Vagina (tissue), 2 donors: ENCODE data around the gene SPON2. TPM values are rescaled to one million over a fixed set of nuclear protein-coding genes. Genes with fewer than 3 reads are reported as not detected.
A peak's percentile ranks its signal among the peaks of the same experiment; 100 is the strongest.

Experiments used
- DNase-seq, 2 donors: peaks; one replicate each; pipeline ENCODE4 v3.0.0-alpha.2; 2017; ENCODE audit errors: extremely low spot score in 2 of 2
- H3K27ac ChIP-seq: fragments of 200-600 bp; sonication (generic); one replicate; pipeline ENCODE4 v1.5.1; 2019
- H3K27me3 ChIP-seq: fragments of 200-600 bp; sonication (generic); one replicate; pipeline ENCODE4 v1.5.1; 2019
- H3K36me3 ChIP-seq, 2 donors: fragments of 200-600 bp; sonication (generic); one replicate each; pipeline ENCODE4 v1.5.1; 2017 to 2019
- H3K4me1 ChIP-seq: fragments of 200-600 bp; sonication (generic); one replicate; pipeline ENCODE4 v1.5.1; 2019
- H3K4me3 ChIP-seq, 2 donors: fragments of 200-600 bp; sonication (generic); 1 replicate in 1 of 2; 2 replicates in 1 of 2; pipeline ENCODE4 v1.5.1; 2016 to 2019
- H3K9me3 ChIP-seq: fragments of 200-600 bp; sonication (generic); one replicate; pipeline ENCODE4 v1.5.1; 2019
- POLR2A ChIP-seq, 2 donors: fragments of 450-650 bp; IDR thresholded peaks; one replicate each; pipeline ENCODE4 v1.6.1; 2017; ENCODE audit warnings: antibody characterized with exemption in 2 of 2, mild to moderate bottlenecking in 2 of 2, moderate library complexity in 2 of 2
- POLR2AphosphoS5 ChIP-seq, 2 donors: sonication (generic); formaldehyde crosslinking; IDR thresholded peaks; one replicate each; pipeline ENCODE4 v1.9.0; 2017; ENCODE audit warnings: antibody characterized with exemption in 2 of 2, mild to moderate bottlenecking in 2 of 2, low read depth in 1 of 2; ENCODE audit not compliant: insufficient read depth in 1 of 2
- intact Hi-C: fragments of 100-400 bp; cut with DNase I; formaldehyde crosslinking; loops from one replicate; pipeline ENCODE4 v1.15.1; 2023
- total RNA-seq: library from RNA; depleted of rRNA; stranded (reverse); fragments of >200 nt; gene quantifications from one replicate; pipeline ENCODE4 v1.2.3, GENCODE V29; 2016
- TF ChIP-seq, protein P1 (sequence below), 3 experiments: fragments of 450-650 bp in 2 of 3; fragments of 200-600 bp in 1 of 3; sonication (generic) in 1 of 3; IDR thresholded peaks; one replicate each; pipeline ENCODE4 v1.5.1; 2017 to 2019; ENCODE audit warnings: antibody characterized with exemption in 3 of 3, mild to moderate bottlenecking in 2 of 3, moderate library complexity in 2 of 3

The SPON2 gene
- total RNA-seq, 1 donor from 2014 or later = 72.2 TPM

DNA sequence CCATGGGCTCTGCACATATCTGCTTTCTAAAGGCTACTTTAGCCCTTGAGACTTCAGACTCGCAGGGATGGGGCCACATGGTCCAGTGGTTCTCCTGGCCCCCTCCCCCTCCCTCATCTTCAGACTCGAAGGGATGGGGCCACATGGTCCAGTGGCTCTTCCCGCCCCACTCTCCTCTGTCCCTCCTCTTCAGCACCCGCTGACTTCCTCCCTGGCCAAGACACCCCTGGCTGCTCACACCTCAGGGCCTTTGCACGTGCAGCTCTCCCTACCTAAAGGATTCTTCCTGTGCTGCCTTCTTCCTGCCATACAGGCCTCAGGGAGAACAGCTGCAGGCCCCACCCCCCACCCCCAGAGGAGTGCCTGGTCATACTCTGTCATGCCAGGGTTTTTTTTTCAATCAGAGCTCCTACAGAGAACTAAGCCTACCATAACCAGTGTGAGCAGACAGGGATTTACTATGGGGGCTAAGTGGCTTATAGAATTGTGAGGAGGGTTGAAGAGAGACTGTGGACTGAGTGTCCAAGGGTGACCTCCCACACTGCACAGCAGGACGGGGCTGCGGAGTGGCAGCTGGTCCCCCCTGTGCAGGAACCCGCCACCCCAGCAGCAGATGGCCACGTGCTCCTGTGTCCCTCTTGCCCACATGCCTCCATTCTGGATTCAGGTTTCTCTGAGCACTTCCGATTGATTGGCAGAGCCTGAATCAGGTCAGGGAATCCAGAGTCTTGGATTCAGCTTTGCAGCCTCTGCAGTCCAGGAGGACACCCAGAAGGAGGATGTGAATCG lies 6.1 kb upstream of the SPON2 start:
- peak in 1 of 2 donors; percentile 71 for DNase-seq
- Histone ChIP-seq H3K4me1 (peaks cover 42% of the 10 kb centered on the region), H3K27me3 (no peaks in the 10 kb centered on the region), H3K4me3 (no peak overlapping the region), H3K27ac (peak overlapping the region; percentile 65), H3K36me3 (no peaks in the 10 kb centered on the region), H3K9me3 (no peaks in the 10 kb centered on the region)
- TF ChIP-seq POLR2A (IDR thresholded peaks at IDR 0.05) (no peak), POLR2AphosphoS5 (IDR thresholded peaks at IDR 0.05; ENCODE audit: insufficient read depth in 1 of 2, low read depth in 1 of 2) (no peak)
- TF ChIP-seq, protein P1, sequence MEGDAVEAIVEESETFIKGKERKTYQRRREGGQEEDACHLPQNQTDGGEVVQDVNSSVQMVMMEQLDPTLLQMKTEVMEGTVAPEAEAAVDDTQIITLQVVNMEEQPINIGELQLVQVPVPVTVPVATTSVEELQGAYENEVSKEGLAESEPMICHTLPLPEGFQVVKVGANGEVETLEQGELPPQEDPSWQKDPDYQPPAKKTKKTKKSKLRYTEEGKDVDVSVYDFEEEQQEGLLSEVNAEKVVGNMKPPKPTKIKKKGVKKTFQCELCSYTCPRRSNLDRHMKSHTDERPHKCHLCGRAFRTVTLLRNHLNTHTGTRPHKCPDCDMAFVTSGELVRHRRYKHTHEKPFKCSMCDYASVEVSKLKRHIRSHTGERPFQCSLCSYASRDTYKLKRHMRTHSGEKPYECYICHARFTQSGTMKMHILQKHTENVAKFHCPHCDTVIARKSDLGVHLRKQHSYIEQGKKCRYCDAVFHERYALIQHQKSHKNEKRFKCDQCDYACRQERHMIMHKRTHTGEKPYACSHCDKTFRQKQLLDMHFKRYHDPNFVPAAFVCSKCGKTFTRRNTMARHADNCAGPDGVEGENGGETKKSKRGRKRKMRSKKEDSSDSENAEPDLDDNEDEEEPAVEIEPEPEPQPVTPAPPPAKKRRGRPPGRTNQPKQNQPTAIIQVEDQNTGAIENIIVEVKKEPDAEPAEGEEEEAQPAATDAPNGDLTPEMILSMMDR (IDR thresholded peaks at IDR 0.05) = no peak
- intact Hi-C loops = no loop called here

- TF ChIP-seq POLR2AphosphoS5 (IDR thresholded peaks at IDR 0.05; ENCODE audit: insufficient read depth in 1 of 2, low read depth in 1 of 2) = peak in 1 of 2 donors; percentile 13
- TF ChIP-seq, protein P1 (IDR thresholded peaks at IDR 0.05) = no peak
- TF ChIP-seq POLR2A (IDR thresholded peaks at IDR 0.05) = no peak
- peak in 1 of 2 donors; percentile 83 for DNase-seq
- peak overlapping the region; percentile 65 for H3K27ac ChIP-seq
Observed at GRCh38 chr4:1177274-1178141, 5.1 kb upstream of the SPON2 start.

GRCh38 chr4:1176398-1177273 lies 4.3 kb upstream of the SPON2 start:
- intact Hi-C loops = no loop called here
- TF ChIP-seq POLR2A (IDR thresholded peaks at IDR 0.05) = no peak
- no peak for TF ChIP-seq POLR2AphosphoS5 (IDR thresholded peaks at IDR 0.05; ENCODE audit: insufficient read depth in 1 of 2, low read depth in 1 of 2)
- TF ChIP-seq, protein P1 (IDR thresholded peaks at IDR 0.05) = no peak

More at GRCh38 chr4:1177274-1178141, 5.1 kb upstream of the SPON2 start:
- no peaks in the 10 kb centered on the region for H3K27me3 ChIP-seq
- no peak overlapping the region for H3K4me3 ChIP-seq
- no peaks in the 10 kb centered on the region for H3K9me3 ChIP-seq
- intact Hi-C loops = no loop called here
- no peaks in the 10 kb centered on the region for H3K36me3 ChIP-seq
- peaks cover 48% of the 10 kb centered on the region for H3K4me1 ChIP-seq

GRCh38 chr4:1175635-1176229 lies 3.3 kb upstream of the SPON2 start:
- TF ChIP-seq POLR2A (IDR thresholded peaks at IDR 0.05) (no peak), POLR2AphosphoS5 (IDR thresholded peaks at IDR 0.05; ENCODE audit: insufficient read depth in 1 of 2, low read depth in 1 of 2) (no peak)
- TF ChIP-seq, protein P1 (IDR thresholded peaks at IDR 0.05) = no peak
- no peaks in the 10 kb centered on the region for H3K27me3 ChIP-seq
- intact Hi-C loops = no loop called here
- H3K9me3 ChIP-seq = no peaks in the 10 kb centered on the region
- H3K36me3 ChIP-seq = no peaks in the 10 kb centered on the region
- H3K4me1 ChIP-seq = peaks cover 66% of the 10 kb centered on the region
- peak overlapping the region; percentile 80 for H3K27ac ChIP-seq
- H3K4me3 ChIP-seq = no peak overlapping the region
- no peak for DNase-seq

More at GRCh38 chr4:1176398-1177273, 4.3 kb upstream of the SPON2 start:
- Histone ChIP-seq H3K27me3 (no peaks in the 10 kb centered on the region), H3K36me3 (no peaks in the 10 kb centered on the region), H3K4me1 (peaks cover 57% of the 10 kb centered on the region), H3K4me3 (no peak overlapping the region), H3K9me3 (no peaks in the 10 kb centered on the region), H3K27ac (peak overlapping the region; percentile 80)
- no peak for DNase-seq
